ENCODE data around the gene TBX20.
"Not testable (repeated sequence)": the region's sequence is repeated elsewhere in the genome, so short reads cannot be mapped to it uniquely, and the experiment has no call there.

DNA sequence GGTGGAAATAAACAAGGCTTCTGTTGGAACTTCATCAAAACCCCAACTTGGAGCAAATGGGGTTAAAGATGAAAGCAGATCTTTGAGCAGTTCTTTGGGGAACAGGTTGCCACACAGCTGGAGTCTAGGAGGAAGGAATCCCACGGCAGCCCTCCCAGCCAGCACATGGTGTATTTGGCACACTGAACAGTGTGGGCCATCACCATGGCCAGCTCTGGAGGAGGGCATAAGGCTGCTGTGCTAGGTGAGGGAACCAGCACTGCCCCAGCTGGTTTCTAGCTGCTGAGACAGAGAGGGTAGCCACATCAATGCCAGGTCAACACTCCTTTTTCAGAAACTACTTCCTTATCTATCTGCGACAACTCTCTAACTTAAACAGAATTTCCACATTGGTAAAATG lies 33.7 kb downstream of the TBX20 start:
- TF ChIP-seq RAD21 (IDR thresholded peaks at IDR 0.05); REST (IDR thresholded peaks at IDR 0.05); TAF1 (conservative IDR thresholded peaks at IDR 0.05); CTCF (IDR thresholded peaks at IDR 0.05; ENCODE audit: low read depth, low read length, missing input control); EGR1 (IDR thresholded peaks at IDR 0.05; ENCODE audit: low read depth in 2 of 2); GABPA (IDR thresholded peaks at IDR 0.05 in 1 of 2, conservative IDR thresholded peaks at IDR 0.05 in 1 of 2); HNF4G (IDR thresholded peaks at IDR 0.05); YY1 (IDR thresholded peaks at IDR 0.05); MAX (IDR thresholded peaks at IDR 0.05): not testable (repeated sequence)
- TF ChIP-seq, protein P1, sequence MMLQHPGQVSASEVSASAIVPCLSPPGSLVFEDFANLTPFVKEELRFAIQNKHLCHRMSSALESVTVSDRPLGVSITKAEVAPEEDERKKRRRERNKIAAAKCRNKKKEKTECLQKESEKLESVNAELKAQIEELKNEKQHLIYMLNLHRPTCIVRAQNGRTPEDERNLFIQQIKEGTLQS (IDR thresholded peaks at IDR 0.05) = not testable (repeated sequence)

All from liver (tissue), 3 donors.